Liver (tissue), 9 donors: Measurements from ENCODE around the gene RGL2. TPM values are rescaled to one million over a fixed set of nuclear protein-coding genes. Genes with fewer than 3 reads are reported as not detected.
A peak's percentile ranks its signal among the peaks of the same experiment; 100 is the strongest.

Source experiments
- DNase-seq: peaks from one replicate; pipeline ENCODE4 v3.0.0-alpha.2; 2017; ENCODE audit warnings: low spot score
- H3K27ac ChIP-seq, 2 donors: one replicate each; pipeline ENCODE4 v1.7.0; 2013; ENCODE audit warnings: inconsistent platforms in 2 of 2, low read length in 2 of 2, control low read depth in 1 of 2, low read depth in 1 of 2, mild to moderate bottlenecking in 1 of 2
- H3K27me3 ChIP-seq, 4 donors: one replicate each; pipeline versions ENCODE4 v1.6.1 to v1.7.0; 2013; ENCODE audit warnings: low read length in 3 of 4, inconsistent platforms in 1 of 4, mild to moderate bottlenecking in 1 of 4, moderate library complexity in 1 of 4; ENCODE audit not compliant: control insufficient read depth in 4 of 4, insufficient read depth in 4 of 4
- H3K36me3 ChIP-seq, 4 donors: one replicate each; pipeline versions ENCODE4 v1.6.1 to v1.7.0; 2013; ENCODE audit warnings: low read length in 3 of 4, mild to moderate bottlenecking in 3 of 4, low read depth in 1 of 4, moderate library complexity in 1 of 4; ENCODE audit not compliant: control insufficient read depth in 4 of 4, insufficient read depth in 3 of 4
- H3K4me1 ChIP-seq, 4 donors: one replicate each; pipeline versions ENCODE4 v1.6.1 to v1.7.0; 2013; ENCODE audit warnings: low read length in 3 of 4, mild to moderate bottlenecking in 3 of 4, moderate library complexity in 1 of 4; ENCODE audit not compliant: control insufficient read depth in 4 of 4, insufficient read depth in 4 of 4
- H3K4me3 ChIP-seq, 3 donors: one replicate each; pipeline versions ENCODE4 v1.6.1 to v1.7.0; 2013; ENCODE audit warnings: low read length in 3 of 3, control low read depth in 1 of 3, low read depth in 1 of 3, mild to moderate bottlenecking in 1 of 3
- H3K9ac ChIP-seq, 2 donors: one replicate each; pipeline ENCODE4 v1.7.0; 2013; ENCODE audit warnings: low read length in 2 of 2, mild to moderate bottlenecking in 2 of 2, moderate library complexity in 2 of 2, control low read depth in 1 of 2, low read depth in 1 of 2
- H3K9me3 ChIP-seq, 4 donors: one replicate each; pipeline versions ENCODE4 v1.6.1 to v1.7.0; 2013; ENCODE audit warnings: low read length in 3 of 4; ENCODE audit not compliant: control insufficient read depth in 4 of 4
- ATF3 ChIP-seq: IDR thresholded peaks from 2 replicates; pipeline ENCODE4 v1.6.1; 2016; ENCODE audit warnings: antibody characterized with exemption
- CTCF ChIP-seq: fragments of 150-350 bp; IDR thresholded peaks from 2 replicates; pipeline ENCODE4 v1.5.1; 2017; ENCODE audit warnings: improper control_type of control experiment, low read depth, low read length; ENCODE audit not compliant: missing input control
- FOXA1 ChIP-seq: IDR thresholded peaks from 2 replicates; pipeline ENCODE4 v1.6.1; 2016; ENCODE audit warnings: antibody characterized with exemption
- FOXA2 ChIP-seq: IDR thresholded peaks from 2 replicates; pipeline ENCODE4 v1.6.1; 2016; ENCODE audit warnings: antibody characterized with exemption
- GABPA ChIP-seq, 2 donors: IDR thresholded peaks in 1 of 2; conservative IDR thresholded peaks in 1 of 2; 2 replicates each; pipeline ENCODE4 v1.6.1; 2016; ENCODE audit warnings: antibody characterized with exemption in 2 of 2, mild to moderate bottlenecking in 1 of 2, moderate library complexity in 1 of 2
- HNF4A ChIP-seq, 2 donors: conservative IDR thresholded peaks; 2 replicates each; pipeline ENCODE4 v1.6.1; 2016; ENCODE audit warnings: antibody characterized with exemption in 2 of 2, mild to moderate bottlenecking in 2 of 2
- JUND ChIP-seq, 2 donors: IDR thresholded peaks; 2 replicates each; pipeline ENCODE4 v1.6.1; 2016; ENCODE audit warnings: antibody characterized with exemption in 2 of 2
- MAX ChIP-seq: IDR thresholded peaks from 2 replicates; pipeline ENCODE4 v1.6.1; 2016; ENCODE audit warnings: antibody characterized with exemption
- NR2F2 ChIP-seq: IDR thresholded peaks from 2 replicates; pipeline ENCODE4 v1.6.1; 2016; ENCODE audit warnings: antibody characterized with exemption
- REST ChIP-seq: IDR thresholded peaks from 2 replicates; pipeline ENCODE4 v1.6.1; 2016; ENCODE audit warnings: antibody characterized with exemption, mild to moderate bottlenecking
- RXRA ChIP-seq, 2 donors: IDR thresholded peaks; 2 replicates each; pipeline ENCODE4 v1.6.1; 2017 to 2018; ENCODE audit warnings: antibody characterized with exemption in 2 of 2, mild to moderate bottlenecking in 1 of 2
- SP1 ChIP-seq: IDR thresholded peaks from 2 replicates; pipeline ENCODE4 v1.6.1; 2018; ENCODE audit warnings: antibody characterized with exemption, mild to moderate bottlenecking
- TAF1 ChIP-seq: conservative IDR thresholded peaks from 2 replicates; pipeline ENCODE4 v1.6.1; 2016; ENCODE audit warnings: antibody characterized with exemption, mild to moderate bottlenecking
- ZBTB33 ChIP-seq: IDR thresholded peaks from 2 replicates; pipeline ENCODE4 v1.6.1; 2016; ENCODE audit warnings: antibody characterized with exemption
- WGBS: extraction: QIAGEN DNeasy Blood & Tissue Kit; methylation state at CpG from one replicate; pipeline ENCODE4 v1.1.7; 2013; 5-methylcytosine and 5-hydroxymethylcytosine counted together
- polyA plus RNA-seq, 2 donors: library from polyadenylated mRNA; stranded (reverse) in 1 of 2; unstranded in 1 of 2; fragments of 200-250 nt in 1 of 2; fragments of >200 nt in 1 of 2; fragmentation: Nextera tagmentation in 1 of 2; extraction: Ambion mirVana in 1 of 2; gene quantifications; one replicate each; pipeline versions ENCODE4 v1.2.1 to v1.2.3, GENCODE V29; 2013 to 2015
- total RNA-seq, 2 donors: library from RNA; depleted of rRNA; stranded (reverse); fragments of >200 nt; gene quantifications; one replicate each; pipeline ENCODE4 v1.2.3, GENCODE V29; 2014
- donor health status: healthy.
- donor health status: healthy.
- donor health status: healthy.
- donor health status: healthy.
- donor health status: healthy.

Gene RGL2
- total and polyA plus RNA-seq, 4 donors, result 16.7 to 22.8 (median 17.3) TPM

GRCh38 chr6:33273129-33273923 is 25.4 kb downstream of the RGL2 start (continued):
- TF ChIP-seq RXRA (IDR thresholded peaks at IDR 0.05) (no peak), ZBTB33 (no peak)

GRCh38 chr6:33272275-33273128 is 26.2 kb downstream of the RGL2 start:
- Histone ChIP-seq H3K4me1 (peaks cover 9 to 51% (median 41%) of the 10 kb centered on the region in 4 donors), H3K9me3 (no peaks in the 10 kb centered on the region), H3K36me3 (peaks cover 0 to 43% (median 26%) of the 10 kb centered on the region in 4 donors), H3K27me3 (no peaks in the 10 kb centered on the region), H3K27ac (peak overlapping the region; percentile 25 to 87), H3K4me3 (peak overlapping the region; percentile 64 to 97 (median 79)), H3K9ac (peak overlapping the region; percentile 70 to 97)
- DNase-seq, result no peak
- TF ChIP-seq ATF3 (no peak), MAX (no peak), ZBTB33 (no peak), FOXA2 (no peak), JUND (IDR thresholded peaks at IDR 0.05) (no peak)
- 18% methylated on average over 22 of the region's 22 CpGs for WGBS

- DNase-seq, result peak; percentile 90
- Histone ChIP-seq H3K9me3 (no peaks in the 10 kb centered on the region), H3K27ac (peak within 1 kb of the TSS; percentile 83 to 87), H3K36me3 (peaks cover 3 to 51% (median 33%) of the 10 kb centered on the region in 4 donors), H3K9ac (peak within 1 kb of the TSS; percentile 97 to 98), H3K27me3 (no peaks in the 10 kb centered on the region), H3K4me1 (peaks cover 9 to 47% (median 40%) of the 10 kb centered on the region in 4 donors), H3K4me3 (peak within 1 kb of the TSS; percentile 64 to 97 (median 96))
- WGBS, result under 1% methylated on average over 48 of the region's 48 CpGs
- TF ChIP-seq FOXA1 (peak; percentile 25), ATF3 (no peak), GABPA (IDR thresholded peaks at IDR 0.05 in 1 of 2, conservative IDR thresholded peaks at IDR 0.05 in 1 of 2) (peak; percentile 99 to 100), CTCF (no peak), MAX (peak; percentile 87), REST (peak; percentile 92), HNF4A (conservative IDR thresholded peaks at IDR 0.05) (no peak), TAF1 (peak; percentile 87), NR2F2 (peak; percentile 68), FOXA2 (peak; percentile 18), SP1 (peak; percentile 53)
Observed at GRCh38 chr6:33271468-33272274, 27.1 kb downstream of the RGL2 start, which contains the start of the genes RPS18 and VPS52. RPS18 (plus strand) TSS chr6:33272075; CDS start chr6:33272120, 45 bp downstream. VPS52 (minus strand) TSS chr6:33271876; CDS start chr6:33271675, 201 bp downstream.
